B cell (primary cell): ENCODE measurements around the gene SLC25A21. TPM values are rescaled to one million over a fixed set of nuclear protein-coding genes. Genes with fewer than 3 reads are reported as not detected.

Experiments used
- ATAC-seq: fragments of 200-7000 bp; cut with Tn5 transposase; one replicate; pipeline ENCODE4 v1.10.0; 2021; ENCODE audit warnings: low read depth, mild to moderate bottlenecking, moderate number of reproducible peaks, moderate library complexity
- CTCF ChIA-PET: fragments of 350-600 bp; sonication (Branson Sonifier 250); formaldehyde crosslinking; loops from one replicate; lab custom pipeline; 2021; ENCODE audit warnings: antibody characterized with exemption, inconsistent platforms; lab: Charles Lee
- POLR2A ChIA-PET: fragments of 350-600 bp; sonication (Branson Sonifier 250); formaldehyde crosslinking; loops from one replicate; lab custom pipeline; 2021; ENCODE audit warnings: antibody characterized with exemption; lab: Charles Lee
- DNase-seq: peaks from one replicate; pipeline ENCODE4 v3.0.0; 2013
- H2AFZ ChIP-seq: 2 replicates; pipeline ENCODE4 v1.6.1; 2012; ENCODE audit warnings: mild to moderate bottlenecking, low read depth, low read length; ENCODE audit not compliant: insufficient read depth, poor library complexity, severe bottlenecking
- H3K27ac ChIP-seq, 2 donors: 1 replicate in 1 of 2; 2 replicates in 1 of 2; pipeline ENCODE4 v1.5.1; 2012 to 2013; ENCODE audit warnings: low read length in 2 of 2, mild to moderate bottlenecking in 2 of 2, moderate library complexity in 1 of 2
- H3K27me3 ChIP-seq, 4 experiments: fragments of 200-600 bp in 1 of 4; sonication (generic) in 1 of 4; replicated peaks in 1 of 4; 1 replicate in 2 of 4; 2 replicates in 2 of 4; pipeline versions ENCODE4 v1.6.1 to v1.7.0; 2013 to 2016; ENCODE audit warnings: low read length in 3 of 4, mild to moderate bottlenecking in 2 of 4, mixed read lengths in 1 of 4, moderate library complexity in 1 of 4; ENCODE audit not compliant: insufficient read depth in 4 of 4, control insufficient read depth in 3 of 4; ENCODE audit errors: control extremely low read depth in 1 of 4
- H3K36me3 ChIP-seq, 2 experiments: replicated peaks in 1 of 2; 1 replicate in 1 of 2; 2 replicates in 1 of 2; pipeline versions ENCODE4 v1.6.1 to v1.7.1; 2013; ENCODE audit warnings: low read length in 1 of 2; ENCODE audit not compliant: insufficient read depth in 2 of 2, control insufficient read depth in 1 of 2; ENCODE audit errors: control extremely low read depth in 1 of 2, extremely low read depth in 1 of 2
- H3K4me1 ChIP-seq, 2 donors: fragments of 200-600 bp in 1 of 2; sonication (generic) in 1 of 2; 1 replicate in 1 of 2; 2 replicates in 1 of 2; pipeline versions ENCODE4 v1.5.1 to v1.6.1; 2013 to 2017; ENCODE audit warnings: low read length in 2 of 2; ENCODE audit not compliant: control insufficient read depth in 2 of 2, insufficient read depth in 2 of 2
- H3K4me2 ChIP-seq: replicated peaks from 2 replicates; pipeline ENCODE3; 2012; ENCODE audit warnings: mild to moderate bottlenecking, low read depth, low read length; ENCODE audit not compliant: poor library complexity, severe bottlenecking
- H3K4me3 ChIP-seq, 5 experiments: fragments of 200-600 bp in 1 of 5; sonication (generic) in 1 of 5; 1 replicate in 3 of 5; 2 replicates in 2 of 5; pipeline versions ENCODE4 v1.5.1 to v1.7.0; 2011 to 2016; ENCODE audit warnings: low read length in 4 of 5, mild to moderate bottlenecking in 4 of 5, low read depth in 2 of 5, control low read depth in 1 of 5, moderate library complexity in 1 of 5; ENCODE audit not compliant: insufficient read depth in 1 of 5; ENCODE audit errors: control extremely low read depth in 1 of 5, extremely low read depth in 1 of 5
- H3K79me2 ChIP-seq: fragments of 200-600 bp; sonication (generic); one replicate; pipeline ENCODE4 v1.6.0; 2016; ENCODE audit warnings: low read length; ENCODE audit not compliant: control insufficient read depth, insufficient read depth
- H3K9ac ChIP-seq: fragments of 200-600 bp; sonication (generic); 2 replicates; pipeline ENCODE4 v1.6.1; 2017; ENCODE audit warnings: mild to moderate bottlenecking, low read length, moderate library complexity
- H3K9me3 ChIP-seq, 3 donors: one replicate each; pipeline versions ENCODE4 v1.6.1 to v1.7.1; 2013; ENCODE audit warnings: low read length in 2 of 3; ENCODE audit not compliant: control insufficient read depth in 2 of 3, insufficient read depth in 1 of 3; ENCODE audit errors: control extremely low read depth in 1 of 3
- H4K20me1 ChIP-seq: 2 replicates; pipeline ENCODE4 v1.6.0; 2012; ENCODE audit warnings: mild to moderate bottlenecking, low read length; ENCODE audit not compliant: insufficient read depth, control insufficient read depth, poor library complexity, severe bottlenecking
- H3K27ac Mint-ChIP-seq: one replicate; pipeline ENCODE4 v1.8.0; 2021; ENCODE audit warnings: mixed read lengths
- H3K27me3 Mint-ChIP-seq: one replicate; pipeline ENCODE4 v1.8.0; 2021; ENCODE audit warnings: mixed read lengths
- H3K4me1 Mint-ChIP-seq: one replicate; pipeline ENCODE4 v1.8.0; 2021; ENCODE audit warnings: mixed read lengths
- H3K4me3 Mint-ChIP-seq: one replicate; pipeline ENCODE4 v1.8.0; 2021; ENCODE audit warnings: mixed read lengths
- H3K9me3 Mint-ChIP-seq: one replicate; pipeline ENCODE4 v1.8.0; 2022; ENCODE audit warnings: mixed read lengths; ENCODE audit not compliant: insufficient read depth
- EZH2 ChIP-seq: IDR thresholded peaks from 2 replicates; pipeline ENCODE4 v1.6.1; 2012; ENCODE audit warnings: borderline replicate concordance, low read depth, mild to moderate bottlenecking, moderate library complexity, low read length; ENCODE audit not compliant: insufficient read depth, poor library complexity, severe bottlenecking
- WGBS: methylation state at CpG from one replicate; pipeline ENCODE4 v1.1.5; 2013; ENCODE audit warnings: missing lambda C conversion rate; ENCODE audit not compliant: insufficient coverage; 5-methylcytosine and 5-hydroxymethylcytosine counted together
- intact Hi-C: fragments of 100-400 bp; cut with micrococcal nuclease; formaldehyde crosslinking; loops from one replicate; pipeline ENCODE4 v1.10.0; 2022
- polyA plus RNA-seq: library from polyadenylated mRNA; depleted of rRNA; stranded (reverse); fragments of >200 nt; gene quantifications from 2 replicates; pipeline ENCODE4 v1.2.3, GENCODE V29; 2012
- total RNA-seq, 2 donors: library from RNA; stranded (reverse); fragments of 120-200 nt in 1 of 2; gene quantifications; 1 replicate in 1 of 2; 2 replicates in 1 of 2; pipeline versions ENCODE4 v1.2.3 to v1.2.4, GENCODE V29; 2013 to 2022
- TF ChIP-seq, protein P1 (sequence below): fragments of 200-600 bp; IDR thresholded peaks from one replicate; pipeline ENCODE4 v1.8.0; 2022; ENCODE audit warnings: antibody characterized with exemption, mild to moderate bottlenecking

The SLC25A21 gene
- total and polyA plus RNA-seq, 2 donors (not counting 1 experiment from before 2014, with no cell fraction given), result not detected

DNA sequence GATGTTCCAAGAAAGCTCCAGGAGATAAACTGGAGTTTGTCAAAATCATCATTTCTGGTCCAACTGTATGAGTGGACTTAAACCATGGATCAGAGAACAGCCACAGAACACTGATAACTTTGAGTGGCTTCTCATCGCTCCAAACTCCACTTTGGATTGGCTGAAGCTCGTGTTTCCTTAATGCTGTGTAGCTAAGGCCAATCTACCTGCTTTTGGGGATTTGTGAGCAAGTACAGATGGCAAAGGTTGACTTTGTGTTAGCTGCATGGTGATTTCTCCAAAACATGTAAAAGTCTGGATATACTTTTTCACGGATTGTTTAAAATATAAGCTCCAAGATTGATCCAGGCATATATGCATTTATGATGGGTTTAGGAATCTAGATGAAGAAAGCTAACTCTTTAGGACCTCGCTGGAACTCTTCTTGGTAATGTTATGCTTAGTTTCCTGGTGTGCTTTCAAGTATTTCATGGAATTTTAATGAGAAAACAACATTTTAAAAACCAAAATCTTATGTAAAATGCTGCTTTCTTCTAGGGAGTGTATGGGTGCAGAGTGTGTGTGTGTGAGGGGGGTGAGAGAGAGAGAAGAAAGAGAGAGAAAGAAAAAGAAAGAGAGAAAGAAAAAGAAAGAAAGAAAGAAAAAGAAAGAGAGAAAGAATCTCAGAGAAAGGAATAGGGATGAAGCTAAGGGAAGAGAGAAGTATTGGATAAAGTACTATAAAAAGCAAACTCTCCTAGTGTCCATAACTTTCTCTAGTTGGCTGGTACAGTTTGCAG, 522.3 kb downstream of the SLC25A21 start:
- Histone ChIP-seq H3K9me3 (peaks cover 0 to 29% (median 0%) of the 10 kb centered on the region in 3 donors), H3K79me2 (no peaks in the 10 kb centered on the region), H3K4me3 (no peak overlapping the region), H3K4me2 (no peak overlapping the region), H2AFZ (no peak overlapping the region), H3K27ac (no peak overlapping the region), H3K36me3 (no peaks in the 10 kb centered on the region), H3K4me1 (no peaks in the 10 kb centered on the region), H3K9ac (no peak overlapping the region), H3K27me3 (peaks cover 0 to 64% (median 41%) of the 10 kb centered on the region in 4 experiments), H4K20me1 (no peaks in the 10 kb centered on the region)
- Mint-ChIP-seq H3K27me3 (peaks cover 66% of the 10 kb centered on the region), H3K27ac (no peak overlapping the region), H3K9me3 (no peaks in the 10 kb centered on the region), H3K4me3 (no peak overlapping the region), H3K4me1 (no peaks in the 10 kb centered on the region)
- ChIA-PET CTCF (interaction anchor here (0.7 kb wide), 1 partner anchor 502 kb away, joined by 3 read pairs; no protein-coding TSS in a partner anchor), POLR2A (no interaction called here)
- ATAC-seq, result no peak
- 20% methylated on average over 2 of the region's 4 CpGs for WGBS
- intact Hi-C loops, result no loop called here
- no peak for DNase-seq
- TF ChIP-seq, protein P1, sequence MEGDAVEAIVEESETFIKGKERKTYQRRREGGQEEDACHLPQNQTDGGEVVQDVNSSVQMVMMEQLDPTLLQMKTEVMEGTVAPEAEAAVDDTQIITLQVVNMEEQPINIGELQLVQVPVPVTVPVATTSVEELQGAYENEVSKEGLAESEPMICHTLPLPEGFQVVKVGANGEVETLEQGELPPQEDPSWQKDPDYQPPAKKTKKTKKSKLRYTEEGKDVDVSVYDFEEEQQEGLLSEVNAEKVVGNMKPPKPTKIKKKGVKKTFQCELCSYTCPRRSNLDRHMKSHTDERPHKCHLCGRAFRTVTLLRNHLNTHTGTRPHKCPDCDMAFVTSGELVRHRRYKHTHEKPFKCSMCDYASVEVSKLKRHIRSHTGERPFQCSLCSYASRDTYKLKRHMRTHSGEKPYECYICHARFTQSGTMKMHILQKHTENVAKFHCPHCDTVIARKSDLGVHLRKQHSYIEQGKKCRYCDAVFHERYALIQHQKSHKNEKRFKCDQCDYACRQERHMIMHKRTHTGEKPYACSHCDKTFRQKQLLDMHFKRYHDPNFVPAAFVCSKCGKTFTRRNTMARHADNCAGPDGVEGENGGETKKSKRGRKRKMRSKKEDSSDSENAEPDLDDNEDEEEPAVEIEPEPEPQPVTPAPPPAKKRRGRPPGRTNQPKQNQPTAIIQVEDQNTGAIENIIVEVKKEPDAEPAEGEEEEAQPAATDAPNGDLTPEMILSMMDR, result no peak
- no peak for TF ChIP-seq EZH2
